ENCODE measurements around the gene IGF2R. TPM values are rescaled to one million over a fixed set of nuclear protein-coding genes. Genes with fewer than 3 reads are reported as not detected.

IGF2R gene
- total RNA-seq, 1 donor from 2014 or later = 161 TPM

DNA sequence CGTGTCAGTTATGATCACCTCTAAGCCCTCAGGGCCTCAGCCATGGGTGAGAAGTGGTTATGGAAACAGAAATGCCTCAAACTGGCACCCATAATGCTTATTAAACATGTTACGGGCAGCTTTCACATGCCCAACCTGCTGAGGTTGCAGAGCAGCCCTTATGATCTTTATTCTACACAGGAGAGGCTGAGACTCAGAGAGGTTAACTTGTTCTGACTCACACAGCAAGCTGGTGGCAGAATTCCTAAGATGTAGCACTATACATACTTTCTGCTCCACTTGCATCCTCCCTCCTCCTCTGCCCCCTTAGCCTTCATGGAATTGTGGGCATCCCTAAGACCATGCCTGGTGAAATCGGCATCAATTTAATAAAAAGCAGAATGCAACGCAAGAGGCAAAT is 34.7 kb upstream of the IGF2R start:
- no peaks in the 10 kb centered on the region for H3K27me3 ChIP-seq (ENCODE audit: control insufficient read depth in 3 of 3, insufficient read depth in 3 of 3, low read length in 3 of 3)
- H3K9ac ChIP-seq (ENCODE audit: low read depth in 1 of 3, low read length in 3 of 3) = no peak overlapping the region
- H3K4me3 ChIP-seq (ENCODE audit: low read length in 3 of 3) = no peak overlapping the region
- peaks cover 0 to 3% (median 0%) of the 10 kb centered on the region in 3 donors for H3K4me1 ChIP-seq (ENCODE audit: control insufficient read depth in 3 of 3, insufficient read depth in 3 of 3, low read length in 3 of 3)
- no peaks in the 10 kb centered on the region for H3K36me3 ChIP-seq (ENCODE audit: control insufficient read depth in 3 of 3, insufficient read depth in 3 of 3, low read length in 3 of 3)
- peaks cover 0 to 4% (median 0%) of the 10 kb centered on the region in 3 donors for H3K9me3 ChIP-seq (ENCODE audit: control insufficient read depth in 3 of 3, low read length in 3 of 3)
- H3K27ac ChIP-seq (ENCODE audit: low read depth, low read length) = no peak overlapping the region

DNA sequence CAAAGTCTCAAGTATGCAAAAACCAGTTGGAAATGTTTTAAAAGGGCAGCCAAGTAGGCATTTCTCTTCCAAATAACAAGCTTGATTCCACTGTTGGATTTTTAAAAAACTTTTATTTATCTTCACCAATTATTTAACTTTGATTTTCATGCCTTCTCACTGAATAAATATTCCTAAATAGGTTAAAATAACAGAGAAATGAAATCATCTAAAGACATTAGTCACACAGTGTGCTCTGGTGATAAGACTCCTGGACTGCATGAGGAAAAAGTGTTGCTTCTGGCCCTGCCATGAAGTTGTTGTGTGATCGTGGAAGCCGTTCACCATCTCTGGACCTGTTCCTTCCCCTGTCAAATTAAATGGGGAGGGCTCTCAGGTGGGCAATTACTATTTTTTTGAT is 33.8 kb upstream of the IGF2R start:
- Histone ChIP-seq H3K27ac (ENCODE audit: low read depth, low read length) (no peak overlapping the region), H3K9me3 (ENCODE audit: control insufficient read depth in 3 of 3, low read length in 3 of 3) (peaks cover 0 to 4% (median 0%) of the 10 kb centered on the region in 3 donors), H3K36me3 (ENCODE audit: control insufficient read depth in 3 of 3, insufficient read depth in 3 of 3, low read length in 3 of 3) (no peaks in the 10 kb centered on the region), H3K4me3 (ENCODE audit: low read length in 3 of 3) (no peak overlapping the region), H3K9ac (ENCODE audit: low read depth in 1 of 3, low read length in 3 of 3) (no peak overlapping the region), H3K4me1 (ENCODE audit: control insufficient read depth in 3 of 3, insufficient read depth in 3 of 3, low read length in 3 of 3) (no peaks in the 10 kb centered on the region), H3K27me3 (ENCODE audit: control insufficient read depth in 3 of 3, insufficient read depth in 3 of 3, low read length in 3 of 3) (no peaks in the 10 kb centered on the region)

DNA sequence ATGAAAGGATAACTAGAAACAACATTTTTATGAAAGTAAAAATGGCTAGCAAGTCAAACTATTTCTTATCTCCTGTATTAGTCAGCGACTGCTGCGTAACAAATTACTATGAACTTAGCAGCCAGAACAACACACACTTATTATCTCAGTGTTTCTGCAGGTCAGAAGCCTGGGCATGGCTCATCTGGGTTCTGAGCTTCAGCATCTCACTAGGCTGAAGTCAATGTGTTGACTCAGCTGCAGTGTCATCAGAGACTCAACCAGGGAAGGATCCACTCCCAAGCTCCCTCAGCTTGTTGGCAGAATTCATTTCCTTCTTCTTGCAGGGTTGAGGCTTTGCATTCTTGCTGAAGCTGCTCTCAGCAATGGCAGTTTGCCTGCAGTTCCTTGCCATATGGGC is 33.2 kb upstream of the IGF2R start:
- H3K27me3 ChIP-seq (ENCODE audit: control insufficient read depth in 3 of 3, insufficient read depth in 3 of 3, low read length in 3 of 3) = no peaks in the 10 kb centered on the region
- peaks cover 0 to 4% (median 0%) of the 10 kb centered on the region in 3 donors for H3K9me3 ChIP-seq (ENCODE audit: control insufficient read depth in 3 of 3, low read length in 3 of 3)
- H3K4me1 ChIP-seq (ENCODE audit: control insufficient read depth in 3 of 3, insufficient read depth in 3 of 3, low read length in 3 of 3) = no peaks in the 10 kb centered on the region
- no peak overlapping the region for H3K27ac ChIP-seq (ENCODE audit: low read depth, low read length)
- no peak overlapping the region for H3K4me3 ChIP-seq (ENCODE audit: low read length in 3 of 3)
- H3K36me3 ChIP-seq (ENCODE audit: control insufficient read depth in 3 of 3, insufficient read depth in 3 of 3, low read length in 3 of 3) = no peaks in the 10 kb centered on the region
- no peak overlapping the region for H3K9ac ChIP-seq (ENCODE audit: low read depth in 1 of 3, low read length in 3 of 3)

DNA sequence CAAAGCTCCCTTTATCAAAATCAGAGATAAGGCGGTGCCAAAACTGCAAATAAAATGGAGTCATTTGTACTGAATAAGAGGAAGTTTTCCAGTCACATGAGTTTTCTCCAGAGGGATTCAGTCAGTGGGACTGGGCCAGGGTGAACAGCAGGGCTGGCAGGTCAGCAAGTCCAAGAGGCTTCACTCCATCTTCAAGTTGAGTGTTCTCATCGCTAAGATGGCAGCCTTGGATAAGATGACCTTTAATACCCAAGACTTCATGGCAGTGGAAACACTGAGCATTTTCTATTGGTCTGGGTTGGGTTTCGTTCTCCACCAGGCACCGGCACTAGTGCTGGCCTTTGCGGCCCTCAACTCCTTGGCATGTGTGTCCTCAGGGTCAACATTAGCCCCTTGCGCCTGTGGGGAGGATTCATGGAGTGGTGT is 29.3 kb upstream of the IGF2R start:
- Histone ChIP-seq H3K27me3 (ENCODE audit: control insufficient read depth in 3 of 3, insufficient read depth in 3 of 3, low read length in 3 of 3) (no peaks in the 10 kb centered on the region), H3K9me3 (ENCODE audit: control insufficient read depth in 3 of 3, low read length in 3 of 3) (peaks cover 0 to 4% (median 0%) of the 10 kb centered on the region in 3 donors), H3K36me3 (ENCODE audit: control insufficient read depth in 3 of 3, insufficient read depth in 3 of 3, low read length in 3 of 3) (no peaks in the 10 kb centered on the region), H3K9ac (ENCODE audit: low read depth in 1 of 3, low read length in 3 of 3) (no peak overlapping the region), H3K27ac (ENCODE audit: low read depth, low read length) (no peak overlapping the region), H3K4me3 (ENCODE audit: low read length in 3 of 3) (no peak overlapping the region), H3K4me1 (ENCODE audit: control insufficient read depth in 3 of 3, insufficient read depth in 3 of 3, low read length in 3 of 3) (peaks cover 0 to 9% (median 9%) of the 10 kb centered on the region in 3 donors)

GRCh38 chr6:159941286-159942113 is 27.4 kb upstream of the IGF2R start:
- H3K9me3 ChIP-seq (ENCODE audit: control insufficient read depth in 3 of 3, low read length in 3 of 3) = no peaks in the 10 kb centered on the region
- no peak overlapping the region for H3K27ac ChIP-seq (ENCODE audit: low read depth, low read length)
- no peaks in the 10 kb centered on the region for H3K27me3 ChIP-seq (ENCODE audit: control insufficient read depth in 3 of 3, insufficient read depth in 3 of 3, low read length in 3 of 3)
- no peak overlapping the region for H3K9ac ChIP-seq (ENCODE audit: low read depth in 1 of 3, low read length in 3 of 3)
- H3K36me3 ChIP-seq (ENCODE audit: control insufficient read depth in 3 of 3, insufficient read depth in 3 of 3, low read length in 3 of 3) = no peaks in the 10 kb centered on the region
- H3K4me3 ChIP-seq (ENCODE audit: low read length in 3 of 3) = no peak overlapping the region
- H3K4me1 ChIP-seq (ENCODE audit: control insufficient read depth in 3 of 3, insufficient read depth in 3 of 3, low read length in 3 of 3) = peaks cover 0 to 11% (median 9%) of the 10 kb centered on the region in 3 donors

GRCh38 chr6:159943101-159943632 is 25.7 kb upstream of the IGF2R start:
- H3K9me3 ChIP-seq (ENCODE audit: control insufficient read depth in 3 of 3, low read length in 3 of 3) = no peaks in the 10 kb centered on the region
- peaks cover 0 to 11% (median 9%) of the 10 kb centered on the region in 3 donors for H3K4me1 ChIP-seq (ENCODE audit: control insufficient read depth in 3 of 3, insufficient read depth in 3 of 3, low read length in 3 of 3)
- H3K9ac ChIP-seq (ENCODE audit: low read depth in 1 of 3, low read length in 3 of 3) = no peak overlapping the region
- H3K27ac ChIP-seq (ENCODE audit: low read depth, low read length) = no peak overlapping the region
- no peaks in the 10 kb centered on the region for H3K27me3 ChIP-seq (ENCODE audit: control insufficient read depth in 3 of 3, insufficient read depth in 3 of 3, low read length in 3 of 3)
- peak overlapping the region in 1 of 3 donors; percentile 31 for H3K4me3 ChIP-seq (ENCODE audit: low read length in 3 of 3)
- no peaks in the 10 kb centered on the region for H3K36me3 ChIP-seq (ENCODE audit: control insufficient read depth in 3 of 3, insufficient read depth in 3 of 3, low read length in 3 of 3)

GRCh38 chr6:159943968-159944598 is 24.8 kb upstream of the IGF2R start:
- no peaks in the 10 kb centered on the region for H3K9me3 ChIP-seq (ENCODE audit: control insufficient read depth in 3 of 3, low read length in 3 of 3)
- H3K4me3 ChIP-seq (ENCODE audit: low read length in 3 of 3) = no peak overlapping the region
- H3K27ac ChIP-seq (ENCODE audit: low read depth, low read length) = no peak overlapping the region

GRCh38 chr6:159945801-159946392 is 23.0 kb upstream of the IGF2R start:
- no peaks in the 10 kb centered on the region for H3K27me3 ChIP-seq (ENCODE audit: control insufficient read depth in 3 of 3, insufficient read depth in 3 of 3, low read length in 3 of 3)
- no peak overlapping the region for H3K27ac ChIP-seq (ENCODE audit: low read depth, low read length)
- H3K36me3 ChIP-seq (ENCODE audit: control insufficient read depth in 3 of 3, insufficient read depth in 3 of 3, low read length in 3 of 3) = no peaks in the 10 kb centered on the region
- H3K9me3 ChIP-seq (ENCODE audit: control insufficient read depth in 3 of 3, low read length in 3 of 3) = no peaks in the 10 kb centered on the region
- H3K4me3 ChIP-seq (ENCODE audit: low read length in 3 of 3) = no peak overlapping the region
- H3K9ac ChIP-seq (ENCODE audit: low read depth in 1 of 3, low read length in 3 of 3) = no peak overlapping the region
- H3K4me1 ChIP-seq (ENCODE audit: control insufficient read depth in 3 of 3, insufficient read depth in 3 of 3, low read length in 3 of 3) = peaks cover 0 to 11% (median 9%) of the 10 kb centered on the region in 3 donors

More at GRCh38 chr6:159943968-159944598, 24.8 kb upstream of the IGF2R start:
- peaks cover 0 to 11% (median 9%) of the 10 kb centered on the region in 3 donors for H3K4me1 ChIP-seq (ENCODE audit: control insufficient read depth in 3 of 3, insufficient read depth in 3 of 3, low read length in 3 of 3)
- no peaks in the 10 kb centered on the region for H3K27me3 ChIP-seq (ENCODE audit: control insufficient read depth in 3 of 3, insufficient read depth in 3 of 3, low read length in 3 of 3)
- H3K9ac ChIP-seq (ENCODE audit: low read depth in 1 of 3, low read length in 3 of 3) = no peak overlapping the region
- no peaks in the 10 kb centered on the region for H3K36me3 ChIP-seq (ENCODE audit: control insufficient read depth in 3 of 3, insufficient read depth in 3 of 3, low read length in 3 of 3)

GRCh38 chr6:159946912-159947311 is 22.0 kb upstream of the IGF2R start:
- Histone ChIP-seq H3K9me3 (ENCODE audit: control insufficient read depth in 3 of 3, low read length in 3 of 3) (no peaks in the 10 kb centered on the region), H3K4me1 (ENCODE audit: control insufficient read depth in 3 of 3, insufficient read depth in 3 of 3, low read length in 3 of 3) (peaks cover 0 to 11% (median 9%) of the 10 kb centered on the region in 3 donors), H3K27me3 (ENCODE audit: control insufficient read depth in 3 of 3, insufficient read depth in 3 of 3, low read length in 3 of 3) (no peaks in the 10 kb centered on the region), H3K9ac (ENCODE audit: low read depth in 1 of 3, low read length in 3 of 3) (no peak overlapping the region), H3K4me3 (ENCODE audit: low read length in 3 of 3) (no peak overlapping the region), H3K36me3 (ENCODE audit: control insufficient read depth in 3 of 3, insufficient read depth in 3 of 3, low read length in 3 of 3) (no peaks in the 10 kb centered on the region), H3K27ac (ENCODE audit: low read depth, low read length) (no peak overlapping the region)
